Suprapubic skin (tissue), 4 donors: ENCODE results near the gene OR12D1.

ENCODE experiments used
- POLR2A ChIP-seq, 2 donors: fragments of 450-650 bp; IDR thresholded peaks; one replicate each; pipeline ENCODE4 v1.6.1; 2017; ENCODE audit warnings: antibody characterized with exemption in 2 of 2, mild to moderate bottlenecking in 2 of 2, moderate library complexity in 2 of 2
- POLR2AphosphoS5 ChIP-seq, 3 donors: sonication (generic); formaldehyde crosslinking; IDR thresholded peaks; one replicate each; pipeline ENCODE4 v1.6.1; 2017; ENCODE audit warnings: antibody characterized with exemption in 3 of 3

DNA sequence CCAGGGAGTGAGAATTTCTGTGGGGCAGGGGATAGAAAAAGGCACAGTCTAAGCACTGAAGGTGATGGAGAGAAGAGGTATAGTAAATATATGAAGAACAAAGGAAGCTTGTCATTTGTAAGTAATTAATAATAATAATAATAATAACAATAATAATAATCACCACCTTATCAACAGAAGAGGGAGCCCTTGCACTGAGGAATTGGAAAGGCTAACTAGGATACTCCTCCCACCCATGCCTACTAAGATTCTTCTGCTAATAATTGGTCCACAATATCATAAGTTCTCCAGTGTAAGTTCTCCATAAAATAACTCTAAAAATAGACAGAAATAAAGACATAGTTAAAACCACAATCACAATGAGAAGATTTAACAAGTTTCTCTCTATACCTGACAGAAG, 38.7 kb upstream of the OR12D1 start:
- TF ChIP-seq POLR2A (IDR thresholded peaks at IDR 0.05) (no peak), POLR2AphosphoS5 (IDR thresholded peaks at IDR 0.05) (no peak)
